Stimulated activated CD8-positive, alpha-beta memory T cell treated with anti-CD3 and anti-CD28 coated beads, Interleukin-4, amount 100 ng/mL, for 1 hour (primary cell): ENCODE data around the gene ATG10.
"Not testable (repeated sequence)": the region's sequence is repeated elsewhere in the genome, so short reads cannot be mapped to it uniquely, and the experiment has no call there.

ENCODE experiments used
- DNase-seq, 2 donors: peaks; one replicate each; pipeline ENCODE4 v3.0.0-alpha.2; 2020; ENCODE audit warnings: low read depth in 2 of 2, low spot score in 1 of 2

Gene ATG10

DNA sequence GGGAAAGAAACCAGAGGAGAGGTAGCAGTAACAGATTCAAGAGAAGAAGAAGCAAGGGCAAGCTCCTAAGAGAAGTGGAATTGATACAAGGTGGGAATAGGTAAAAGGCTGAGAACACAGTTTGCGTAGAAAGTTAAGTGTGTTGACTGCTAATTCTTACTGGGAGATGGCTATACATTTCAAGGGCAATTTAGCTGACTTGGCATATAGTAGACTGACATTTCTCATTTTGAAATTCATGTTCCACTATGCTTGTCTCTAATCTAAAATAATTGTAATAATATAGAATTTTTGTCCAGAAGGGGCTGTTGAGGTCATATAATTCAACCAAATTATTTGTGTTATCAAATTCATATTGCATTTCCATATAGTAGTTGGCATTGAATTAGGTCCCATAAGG lies 144.0 kb downstream of the ATG10 start:
- DNase-seq, result no peak

DNA sequence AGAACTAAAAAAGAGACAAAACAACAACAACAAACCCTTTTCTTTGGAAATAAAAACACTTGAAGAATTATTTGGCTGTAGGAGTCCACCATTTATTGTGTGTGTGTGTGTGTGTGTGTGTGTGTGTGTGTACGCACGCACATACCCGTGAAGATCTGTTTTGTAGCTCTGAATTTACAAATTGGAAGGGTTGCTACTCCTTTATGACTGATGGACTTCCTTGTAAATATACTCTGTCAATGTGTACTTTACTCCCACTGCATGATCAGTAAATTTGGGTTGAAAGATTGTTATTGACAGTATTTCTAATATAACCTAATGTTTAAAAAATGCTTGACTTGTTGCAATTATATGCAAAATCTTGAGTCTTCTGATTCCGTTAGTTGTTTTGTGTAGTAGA lies 148.1 kb downstream of the ATG10 start:
- no peak for DNase-seq

DNA sequence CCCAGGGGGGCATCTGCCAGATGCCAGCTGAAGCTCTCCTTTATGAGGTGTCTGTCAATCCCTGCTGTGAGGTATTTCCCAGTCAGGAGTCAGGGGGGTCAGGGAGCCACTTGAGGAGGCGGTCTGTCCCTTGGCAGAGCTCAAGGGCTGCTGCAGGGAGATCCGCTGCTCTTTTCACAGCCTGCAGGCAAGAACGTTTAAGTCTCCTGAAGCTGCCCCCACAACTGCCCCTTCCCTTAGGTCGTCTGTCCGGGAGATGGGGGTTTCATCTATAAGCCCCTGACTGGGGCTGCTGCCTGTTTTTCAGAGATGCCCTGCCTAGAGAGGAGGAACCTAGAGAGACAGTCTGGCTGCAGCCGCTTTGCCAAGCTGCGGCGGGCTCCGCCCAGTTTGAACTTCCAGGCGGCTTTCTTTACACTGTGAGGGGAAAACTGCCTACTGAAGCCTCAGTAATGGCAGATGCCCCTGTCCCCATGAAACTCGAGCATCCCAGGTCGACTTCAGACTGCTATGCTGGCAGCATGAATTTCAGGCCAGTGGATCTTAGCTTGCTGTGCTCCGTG lies 158.0 kb downstream of the ATG10 start:
- DNase-seq, result no peak

DNA sequence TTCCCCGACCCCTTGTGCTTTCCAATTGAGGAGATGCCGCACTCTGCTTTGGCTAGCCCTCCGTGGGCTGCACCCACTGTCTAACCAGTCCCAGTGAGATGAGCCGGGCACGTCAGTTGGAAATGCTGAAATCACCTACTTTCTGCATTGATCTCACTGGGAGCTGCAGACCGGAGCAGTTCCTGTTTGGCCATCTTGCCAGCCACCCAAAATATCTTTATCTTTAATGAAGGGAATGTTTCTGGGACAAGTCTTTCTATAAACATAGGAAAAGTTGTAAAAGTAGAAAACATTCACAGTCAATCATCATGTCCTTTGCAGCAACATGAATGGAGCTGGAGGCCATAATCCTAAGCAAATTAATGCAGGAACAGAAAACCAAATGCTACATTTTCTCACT lies 158.8 kb downstream of the ATG10 start:
- no peak for DNase-seq

DNA sequence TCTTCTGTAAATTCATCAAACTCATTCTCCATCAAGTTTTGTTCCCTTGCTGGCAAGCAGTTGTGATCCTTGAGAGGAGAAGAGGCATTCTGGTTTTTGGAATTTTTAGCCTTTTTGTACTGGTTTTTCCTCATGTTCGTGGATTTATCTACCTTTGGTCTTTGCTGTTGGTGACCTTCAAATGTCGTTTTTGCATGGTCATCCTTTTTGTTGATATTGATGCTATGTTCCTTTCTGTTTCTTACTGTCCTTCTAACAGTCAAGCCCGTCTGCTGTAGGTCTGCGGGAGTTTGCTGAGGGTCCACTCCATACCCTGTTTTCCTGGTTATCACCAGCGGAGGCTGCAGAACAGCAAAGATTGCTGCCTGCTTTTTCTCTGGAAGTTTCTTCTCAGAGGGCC lies 165.4 kb downstream of the ATG10 start:
- no peak for DNase-seq

DNA sequence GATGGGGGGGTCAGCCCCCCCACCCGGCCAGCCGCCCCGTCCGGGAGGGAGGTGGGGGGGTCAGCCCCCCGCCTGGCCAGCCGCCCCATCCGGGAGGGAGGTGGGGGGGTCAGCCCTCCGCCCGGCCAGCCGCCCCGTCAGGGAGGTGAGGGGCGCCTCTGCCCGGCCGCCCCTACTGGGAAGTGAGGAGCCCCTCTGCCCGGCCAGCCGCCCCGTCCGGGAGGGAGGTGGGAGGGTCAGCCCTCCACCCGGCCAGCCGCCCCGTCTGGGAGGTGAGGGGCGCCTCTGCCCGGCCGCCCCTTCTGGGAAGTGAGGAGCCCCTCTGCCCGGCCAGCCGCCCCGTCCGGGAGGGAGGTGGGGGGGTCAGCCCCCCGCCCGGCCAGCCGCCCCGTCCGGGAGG lies 168.0 kb downstream of the ATG10 start:
- DNase-seq, result not testable (repeated sequence)

DNA sequence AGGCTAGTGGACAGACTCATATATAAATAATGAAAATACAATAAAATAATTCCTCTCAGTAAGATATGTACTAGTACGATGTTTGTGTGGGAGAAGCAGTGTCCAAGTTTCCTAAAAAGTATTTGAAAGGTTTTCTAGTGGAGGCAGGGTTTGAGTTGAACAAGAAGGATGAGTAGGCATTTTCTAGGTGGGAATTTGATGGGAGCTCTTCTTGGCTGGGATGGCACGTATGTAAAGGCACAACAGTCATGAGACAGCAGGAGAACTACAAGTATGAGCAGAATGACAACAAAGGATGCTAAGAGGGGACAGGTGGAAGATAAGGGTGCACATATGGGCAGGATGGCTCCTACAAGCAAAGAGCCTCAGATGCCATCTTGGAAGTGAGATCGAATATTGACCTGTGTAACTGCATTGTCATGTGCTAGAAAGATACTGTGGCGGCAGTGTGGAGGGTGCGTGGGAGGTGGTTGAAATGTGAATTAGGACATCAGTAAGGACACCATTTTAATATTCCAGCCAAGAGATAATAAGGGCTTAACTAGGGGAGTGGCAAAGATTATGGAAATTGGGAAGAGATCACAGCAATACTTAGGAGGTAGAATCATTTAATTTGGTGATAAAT lies 170.5 kb downstream of the ATG10 start:
- no peak for DNase-seq

DNA sequence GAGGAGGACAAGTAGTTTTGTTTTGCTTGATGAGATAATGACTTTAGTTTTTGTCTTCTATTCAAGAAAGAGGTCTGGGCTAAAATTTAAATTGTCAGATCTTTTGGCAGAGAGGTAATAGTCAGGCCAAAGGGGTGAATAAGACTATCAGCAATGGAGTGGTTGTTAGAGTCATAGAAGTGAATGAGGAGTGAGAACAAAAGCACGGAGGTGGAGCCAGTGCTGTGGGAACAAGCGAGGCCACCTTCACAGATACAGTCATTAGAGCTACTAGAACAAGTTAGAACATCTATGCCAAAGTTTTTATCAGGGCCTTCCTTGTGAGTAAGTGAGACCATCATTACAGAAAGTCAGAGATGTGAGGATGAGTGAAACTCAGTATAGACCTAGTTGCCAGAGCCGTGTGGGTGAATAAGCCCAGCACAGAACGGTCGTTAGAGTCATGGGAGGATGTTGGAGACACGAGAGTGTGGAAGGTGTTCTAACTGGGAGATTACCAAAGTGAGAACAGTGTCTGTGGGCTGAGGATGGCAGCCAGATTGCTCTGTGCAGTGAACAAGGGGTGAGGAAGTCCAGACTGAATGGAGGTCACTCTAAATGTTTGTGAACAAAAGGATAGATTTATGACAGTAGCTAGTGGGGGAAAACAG lies 171.2 kb downstream of the ATG10 start:
- DNase-seq, result no peak

DNA sequence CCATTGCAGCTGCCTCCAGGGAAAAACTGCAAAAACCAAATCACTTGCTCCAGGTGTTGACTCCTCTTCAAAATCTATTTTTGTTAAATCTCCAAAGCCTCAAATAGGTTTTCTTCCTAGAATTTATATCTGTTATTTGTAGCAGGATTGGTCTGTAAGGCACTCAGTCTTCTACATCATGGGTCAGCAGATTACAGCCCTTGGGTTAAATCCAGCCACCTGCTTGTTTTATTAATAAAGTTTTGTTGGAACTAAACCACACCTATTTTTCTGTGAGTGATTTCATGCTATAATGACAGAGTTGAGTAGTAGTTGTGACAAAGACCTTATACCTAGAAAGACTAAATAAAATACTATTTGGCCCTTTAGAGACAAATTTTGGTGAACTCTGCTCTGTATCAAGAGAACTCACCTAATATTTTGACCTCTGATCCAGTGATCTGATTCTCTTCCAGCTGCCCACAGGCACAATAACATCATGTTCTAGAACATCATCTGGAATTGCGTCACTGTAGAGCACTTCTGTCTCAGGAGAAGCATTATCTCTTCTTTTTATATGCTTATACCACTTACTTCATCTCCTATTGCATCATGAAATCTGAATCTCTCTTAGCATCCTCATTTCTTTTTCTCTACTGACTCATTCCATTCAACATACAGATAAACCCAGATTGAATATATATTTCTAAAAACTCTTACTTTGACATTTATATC lies 176.2 kb downstream of the ATG10 start:
- no peak for DNase-seq

DNA sequence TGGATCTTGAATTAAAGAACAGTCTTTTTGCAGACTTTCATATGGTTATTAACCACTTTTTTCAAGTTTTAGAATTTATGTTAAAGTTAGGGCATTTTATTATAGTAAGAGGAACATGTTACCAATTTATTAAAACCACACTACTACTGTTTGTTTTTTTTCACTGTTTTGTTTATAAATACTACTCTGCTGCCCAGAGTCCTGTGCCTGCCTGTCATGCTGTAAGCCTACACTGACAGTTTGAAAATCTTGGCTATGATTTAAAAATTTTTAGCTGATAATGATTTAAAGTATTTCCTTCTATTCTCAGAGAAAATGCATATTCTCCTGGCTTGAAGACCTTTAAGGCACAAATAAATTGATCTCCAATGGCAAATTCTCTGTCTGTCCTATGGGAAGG lies 177.6 kb downstream of the ATG10 start:
- no peak for DNase-seq

DNA sequence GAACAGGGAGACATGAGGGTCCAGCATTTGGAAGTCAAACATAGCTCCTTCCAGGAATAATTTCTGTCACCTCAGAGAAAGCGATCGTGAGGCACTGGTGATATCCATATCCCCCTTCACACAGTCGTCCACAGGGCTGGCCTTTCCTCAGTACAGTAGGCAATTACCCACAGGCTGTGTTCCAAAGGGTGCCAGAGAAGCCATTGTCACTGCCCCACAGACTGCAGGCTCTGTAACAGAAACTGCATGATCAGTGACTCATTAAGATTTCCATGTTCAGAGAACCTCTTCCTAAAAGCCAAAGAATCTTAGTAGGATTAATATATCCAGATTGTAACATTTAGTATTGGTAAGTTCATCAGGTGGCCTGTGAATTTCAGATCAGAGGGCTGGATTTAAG lies 178.7 kb downstream of the ATG10 start:
- no peak for DNase-seq

DNA sequence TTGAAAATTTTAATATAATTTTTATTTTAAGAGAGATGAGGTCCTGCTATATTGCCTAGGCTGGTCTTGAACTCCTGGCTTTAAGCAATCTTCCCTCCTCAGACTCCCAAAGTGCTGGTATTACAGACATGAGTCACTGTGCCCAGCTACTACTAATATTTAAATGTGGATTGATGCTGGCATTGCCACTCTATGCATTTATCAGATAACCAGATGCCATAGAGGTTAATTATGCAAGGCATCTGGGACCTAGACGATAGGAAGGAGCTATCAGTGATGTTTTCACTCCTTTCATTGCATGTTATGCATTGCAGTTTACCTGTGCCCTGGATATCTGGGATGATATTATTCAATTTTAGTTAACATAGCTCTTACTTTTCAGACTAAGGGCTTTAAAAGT lies 179.4 kb downstream of the ATG10 start:
- no peak for DNase-seq

DNA sequence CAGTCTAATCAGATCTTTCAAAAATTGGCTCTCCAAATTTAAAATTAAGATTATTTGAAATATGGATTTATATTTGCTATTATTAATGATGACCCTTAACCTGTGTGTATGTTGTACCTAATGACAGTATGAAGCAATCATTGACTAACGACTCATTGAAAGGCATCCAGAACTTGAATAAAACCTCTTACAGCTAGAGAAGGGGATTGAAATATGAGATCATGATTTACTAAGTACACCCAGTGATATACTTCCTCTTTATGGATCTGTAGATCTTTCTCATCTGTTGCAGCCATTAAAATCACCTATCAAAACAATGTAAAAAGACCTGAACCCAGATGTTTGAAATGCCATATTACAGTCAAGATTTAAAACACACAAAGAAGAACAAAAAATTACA lies 179.8 kb downstream of the ATG10 start:
- no peak for DNase-seq

DNA sequence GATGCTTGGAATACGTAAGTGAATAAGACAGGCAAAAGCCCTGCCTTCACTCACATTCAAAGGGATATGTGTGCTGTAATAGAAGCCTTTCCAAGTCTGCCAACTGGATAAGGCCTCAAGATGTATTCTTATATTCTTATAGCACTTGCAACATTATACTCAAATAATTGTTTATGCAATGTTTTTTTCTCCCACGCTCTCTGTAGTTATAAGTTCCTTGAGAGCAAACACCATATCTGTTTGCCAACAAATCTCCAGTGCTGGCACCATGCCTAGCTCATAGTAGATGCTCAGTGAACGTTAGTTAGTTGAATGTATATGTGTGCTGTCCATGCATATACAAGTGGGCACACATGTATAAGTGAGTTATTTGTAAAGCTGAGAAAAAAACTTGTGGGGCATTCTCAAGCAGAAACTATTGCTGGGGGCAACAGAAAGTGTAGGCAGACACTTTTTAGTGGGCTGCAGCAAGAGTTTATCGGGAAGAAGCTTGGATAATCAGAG lies 181.2 kb downstream of the ATG10 start:
- no peak for DNase-seq

DNA sequence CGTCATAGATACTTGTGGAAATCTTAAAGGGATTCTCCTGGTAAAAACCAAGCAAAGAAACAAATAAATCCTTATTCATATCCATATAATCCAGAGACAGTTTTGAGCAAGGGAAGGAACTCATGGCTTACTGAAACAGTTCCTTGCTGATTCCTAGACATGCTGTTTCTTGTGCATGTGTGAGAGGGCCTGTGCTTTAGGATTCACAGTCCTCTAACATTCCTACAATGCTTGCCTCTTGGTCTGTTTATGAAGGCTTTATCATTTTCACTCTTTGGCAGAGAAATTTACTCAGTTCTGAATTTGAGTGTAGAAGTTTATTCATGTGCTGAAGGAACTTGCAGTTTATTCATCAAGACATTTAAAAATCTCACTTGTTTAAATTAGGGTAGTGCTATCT lies 183.0 kb downstream of the ATG10 start:
- DNase-seq, result no peak

DNA sequence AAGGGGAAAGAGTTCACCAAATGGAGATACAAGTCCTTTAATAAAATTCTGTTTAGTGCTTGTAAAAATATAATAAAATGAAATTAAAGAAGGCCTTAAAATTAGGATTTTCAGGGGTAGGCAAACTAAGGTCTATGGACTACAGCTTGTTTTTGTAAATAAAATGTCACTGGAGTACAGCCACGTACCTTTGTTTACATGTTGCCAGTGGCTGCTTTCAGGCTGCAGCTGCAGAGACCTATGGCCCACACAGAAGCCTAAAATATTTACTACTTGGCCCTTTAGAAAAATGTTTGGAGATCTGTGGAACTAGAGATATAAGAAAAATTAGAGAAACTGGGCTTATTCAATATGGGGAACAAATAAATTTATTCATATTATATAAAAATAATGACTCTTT lies 183.5 kb downstream of the ATG10 start:
- DNase-seq, result no peak

DNA sequence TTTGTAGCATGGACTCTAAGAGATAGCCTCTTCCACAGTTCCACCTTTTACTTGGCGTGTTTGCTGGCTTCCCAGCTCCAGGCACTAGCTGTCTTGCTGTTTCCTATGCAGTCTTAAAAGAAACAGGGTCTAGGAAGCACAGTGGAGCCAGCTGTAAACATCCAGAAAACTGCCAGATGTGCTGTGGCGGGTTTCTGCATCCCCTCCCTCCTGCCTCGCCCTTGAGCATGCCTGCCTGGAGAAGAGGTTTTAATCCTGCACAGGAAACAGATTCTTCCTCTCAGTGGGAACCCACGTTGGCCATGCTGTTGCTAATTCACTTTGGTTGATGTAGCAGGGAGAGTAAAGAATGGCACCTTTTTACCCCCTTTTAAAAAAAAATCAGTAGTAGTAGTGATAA lies 185.1 kb downstream of the ATG10 start:
- DNase-seq, result no peak

DNA sequence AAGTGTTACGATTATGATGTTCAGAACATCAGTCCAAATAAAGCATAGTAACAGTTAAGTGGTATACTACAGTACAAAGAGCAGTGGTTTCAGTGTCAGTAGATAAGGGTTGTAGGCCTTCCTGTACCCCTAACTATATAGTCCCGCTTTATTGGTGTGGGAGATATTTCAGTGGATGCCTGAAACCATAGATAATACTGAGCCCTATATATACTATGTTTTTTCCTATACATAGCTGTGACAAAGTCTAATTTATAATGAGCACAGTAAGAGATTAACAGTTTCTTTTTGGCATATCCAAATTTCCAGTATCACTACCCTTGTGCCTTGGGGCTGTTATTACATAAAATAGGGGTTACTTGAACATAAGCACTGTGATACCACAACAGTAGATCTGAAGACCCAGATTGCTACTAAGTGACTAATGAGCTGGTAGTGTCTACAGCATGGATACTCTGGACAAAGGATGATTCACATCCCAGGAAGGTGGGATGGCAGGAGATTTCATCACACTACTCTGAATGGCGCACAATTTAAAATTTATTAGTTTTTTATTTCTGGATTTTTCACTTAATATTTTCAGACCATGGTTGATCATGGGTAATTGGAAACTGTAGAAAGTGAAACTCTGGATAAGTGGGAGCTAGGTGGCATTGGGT lies 187.1 kb downstream of the ATG10 start:
- no peak for DNase-seq

DNA sequence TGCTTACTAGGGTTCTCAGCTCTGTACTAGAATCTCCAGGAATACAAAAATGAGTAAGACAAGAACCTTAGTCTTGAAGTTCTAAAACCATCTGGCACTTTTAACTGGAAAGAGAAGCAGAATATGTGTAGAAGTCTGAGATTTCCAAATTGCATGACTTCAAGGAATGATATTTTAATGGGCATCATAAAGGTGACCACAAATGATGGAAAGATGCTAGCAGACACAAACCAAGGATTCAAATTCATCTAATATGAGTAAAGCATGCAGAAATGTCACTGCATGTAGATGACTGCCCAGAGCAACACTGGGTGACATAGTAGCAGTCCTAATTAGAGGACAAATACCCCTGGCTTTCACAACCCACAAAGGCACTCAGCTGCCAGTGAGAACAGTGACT lies 189.1 kb downstream of the ATG10 start:
- no peak for DNase-seq

DNA sequence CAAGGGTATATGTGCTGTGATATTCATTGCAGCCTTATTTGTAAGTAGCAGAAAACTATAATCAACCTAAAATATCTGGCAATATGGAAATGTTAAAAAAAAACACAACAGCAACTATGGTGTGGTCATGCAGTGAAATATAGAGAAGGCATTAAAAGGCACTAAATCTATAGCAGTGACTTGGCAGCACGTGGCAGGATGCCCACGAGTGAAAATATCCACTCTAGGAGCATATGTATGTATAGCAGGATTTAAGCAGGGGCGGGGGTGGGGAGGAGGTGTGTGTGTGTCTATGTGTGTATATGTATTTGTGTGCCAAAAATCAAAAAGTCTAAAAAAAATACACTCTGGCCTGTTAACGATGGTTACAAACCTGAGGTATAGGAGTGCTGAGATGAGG lies 190.8 kb downstream of the ATG10 start:
- no peak for DNase-seq

DNA sequence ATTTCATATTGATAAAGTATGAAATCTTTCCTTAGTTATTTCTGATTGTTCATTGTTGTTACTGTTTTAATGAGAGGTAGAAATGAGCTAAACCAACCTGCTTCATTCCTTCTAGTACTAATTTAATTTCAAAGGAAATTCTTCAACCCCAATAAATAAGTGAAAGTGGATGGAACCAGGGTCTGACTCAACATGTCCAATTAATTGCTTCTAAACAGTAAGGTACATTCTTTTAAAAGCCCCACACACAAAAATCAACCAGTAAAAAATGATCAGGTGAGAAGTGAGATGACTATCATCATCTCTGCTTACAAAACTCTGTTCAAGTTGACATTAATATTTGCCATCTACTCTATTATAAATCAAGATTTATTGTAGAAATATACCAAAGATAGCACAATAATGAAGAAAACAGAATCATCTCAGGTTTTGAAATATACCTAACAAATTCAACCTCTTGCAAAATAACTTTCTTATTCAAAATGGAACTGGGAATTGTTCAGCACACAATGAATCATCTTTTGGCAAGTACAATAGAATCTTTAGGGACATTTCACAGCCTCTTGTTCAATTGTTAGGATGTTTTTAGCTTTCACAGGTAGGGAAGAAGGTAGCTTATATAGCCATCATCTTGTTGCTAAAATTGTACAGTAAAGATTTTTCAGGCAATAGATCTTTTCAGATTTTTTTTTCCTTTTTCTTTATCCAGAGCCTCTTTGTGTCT lies 191.8 kb downstream of the ATG10 start:
- DNase-seq, result no peak
